Stimulated activated CD4-positive, alpha-beta T cell treated with anti-CD3 and anti-CD28 coated beads, TNF-alpha, amount 100 ng/mL, for 48 hours (primary cell): ENCODE results near the gene KNSTRN.
A peak's percentile ranks its signal among the peaks of the same experiment; 100 is the strongest.

Source experiments
- DNase-seq, 3 donors: peaks; one replicate each; pipeline ENCODE4 v3.0.0-alpha.2; 2020; ENCODE audit warnings: low read depth in 3 of 3

KNSTRN gene

DNA sequence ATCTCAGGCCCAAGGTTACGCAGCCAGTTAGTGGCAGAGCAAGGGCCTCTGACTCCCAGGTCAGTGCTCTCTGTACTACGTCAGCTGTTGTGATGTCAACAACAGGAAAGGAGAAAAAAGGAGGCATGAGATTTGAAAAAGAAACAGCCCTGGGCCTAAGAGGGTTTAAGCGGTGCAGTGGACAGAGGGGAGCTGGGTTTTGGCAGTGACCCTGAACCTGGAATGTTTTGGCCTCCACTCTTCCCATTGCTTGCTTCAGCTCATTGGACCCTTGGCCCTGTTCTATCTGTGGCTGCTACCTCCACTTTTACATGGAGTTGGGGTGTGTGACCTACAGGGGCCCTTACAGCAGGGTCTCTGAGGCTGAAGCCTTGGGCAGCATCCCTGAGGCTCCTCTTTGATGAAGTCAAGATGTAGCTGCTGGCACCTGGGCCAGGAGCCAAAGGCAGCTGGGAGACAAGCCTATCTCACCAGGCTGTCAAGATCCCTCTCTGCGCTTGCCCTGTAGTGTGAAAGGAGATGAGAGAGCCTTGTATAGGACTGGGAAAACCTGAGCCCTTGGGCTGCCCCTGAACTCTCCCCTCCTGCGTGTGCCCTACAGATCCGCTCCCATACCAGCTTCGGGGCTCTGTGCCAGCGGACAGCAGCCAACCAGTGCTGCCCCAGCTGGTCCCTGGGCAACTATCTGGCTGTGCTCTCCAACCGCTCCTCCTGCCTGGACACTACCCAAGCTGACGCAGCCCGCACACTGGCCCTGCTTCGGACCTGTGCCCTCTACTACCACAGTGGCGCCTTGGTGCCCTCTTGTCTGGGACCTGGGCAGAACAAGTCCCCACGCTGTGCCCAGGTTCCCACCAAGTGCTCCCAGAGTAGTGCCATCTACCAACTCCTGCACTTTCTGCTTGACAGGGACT, 15.8 kb upstream of the KNSTRN start:
- no peak for DNase-seq

GRCh38 chr15:40367371-40367685, 15.2 kb upstream of the KNSTRN start:
- no peak for DNase-seq

GRCh38 chr15:40367686-40368611, 14.6 kb upstream of the KNSTRN start:
- peak; percentile 67 to 78 (median 78) for DNase-seq

DNA sequence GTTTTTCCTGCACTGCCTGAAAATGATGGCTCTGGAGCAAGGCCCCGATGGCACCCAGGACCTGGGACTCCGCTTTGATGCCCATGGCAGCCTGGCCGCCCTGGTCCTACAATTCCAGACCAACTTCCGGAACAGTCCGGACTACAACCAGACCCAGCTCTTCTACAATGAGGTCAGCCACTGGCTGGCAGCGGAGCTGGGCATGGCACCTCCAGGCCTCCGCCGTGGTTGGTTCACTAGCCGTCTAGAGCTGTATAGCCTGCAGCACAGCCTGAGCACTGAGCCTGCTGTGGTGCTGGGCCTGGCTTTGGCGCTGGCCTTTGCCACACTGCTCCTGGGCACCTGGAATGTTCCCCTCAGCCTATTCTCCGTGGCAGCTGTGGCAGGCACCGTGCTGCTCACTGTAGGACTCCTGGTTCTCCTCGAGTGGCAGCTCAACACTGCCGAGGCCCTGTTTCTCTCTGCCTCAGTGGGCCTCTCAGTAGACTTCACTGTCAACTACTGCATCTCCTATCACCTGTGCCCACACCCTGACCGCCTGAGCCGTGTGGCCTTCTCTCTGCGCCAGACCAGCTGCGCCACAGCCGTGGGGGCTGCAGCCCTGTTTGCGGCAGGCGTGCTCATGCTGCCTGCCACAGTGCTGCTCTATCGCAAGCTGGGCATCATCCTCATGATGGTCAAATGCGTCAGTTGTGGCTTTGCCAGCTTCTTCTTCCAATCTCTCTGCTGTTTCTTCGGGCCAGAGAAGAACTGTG, 13.6 kb upstream of the KNSTRN start:
- no peak for DNase-seq

- DNase-seq = no peak
Observed at GRCh38 chr15:40369474-40369869, 13.0 kb upstream of the KNSTRN start.

DNA sequence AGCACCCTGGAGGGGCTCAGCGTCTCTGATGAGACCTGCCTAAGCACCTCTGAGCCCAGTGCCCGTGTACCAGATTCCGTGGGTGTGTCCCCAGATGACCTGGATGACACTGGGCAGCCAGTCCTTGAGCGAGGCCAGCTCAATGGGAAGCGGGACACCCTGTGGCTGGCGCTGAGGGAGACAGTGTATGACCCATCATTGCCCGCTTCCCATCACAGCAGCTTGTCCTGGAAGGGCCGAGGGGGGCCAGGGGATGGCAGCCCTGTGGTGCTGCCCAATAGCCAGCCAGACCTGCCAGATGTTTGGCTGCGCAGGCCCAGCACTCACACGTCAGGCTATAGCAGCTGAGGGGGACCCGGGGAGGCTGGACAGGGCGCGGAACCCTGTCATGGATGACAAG, 12.6 kb upstream of the KNSTRN start:
- no peak for DNase-seq

GRCh38 chr15:40372981-40373380, 9.5 kb upstream of the KNSTRN start:
- DNase-seq = no peak

- no peak for DNase-seq
Observed at GRCh38 chr15:40377606-40378005, 4.9 kb upstream of the KNSTRN start.

DNA sequence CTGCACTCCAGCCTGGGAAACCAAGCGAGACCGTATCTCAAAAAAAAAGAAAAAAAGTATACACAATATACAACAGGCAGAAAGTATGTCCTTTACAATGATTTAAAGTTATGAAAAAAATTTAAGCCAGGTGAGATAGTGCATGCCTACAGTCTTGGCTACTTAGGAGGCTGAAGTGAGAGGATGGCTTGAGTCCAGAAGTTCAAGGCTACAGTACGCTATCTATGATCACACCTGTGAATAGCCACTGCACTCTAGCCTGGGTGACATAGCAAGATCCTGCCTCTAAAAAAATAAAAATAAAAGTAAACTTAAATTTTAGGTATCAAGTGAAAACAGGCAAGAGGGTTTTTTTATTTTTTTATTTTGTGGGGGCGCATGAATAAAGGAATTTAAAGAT, 3.1 kb upstream of the KNSTRN start:
- no peak for DNase-seq

GRCh38 chr15:40379853-40380252, 2.7 kb upstream of the KNSTRN start:
- DNase-seq = no peak

DNA sequence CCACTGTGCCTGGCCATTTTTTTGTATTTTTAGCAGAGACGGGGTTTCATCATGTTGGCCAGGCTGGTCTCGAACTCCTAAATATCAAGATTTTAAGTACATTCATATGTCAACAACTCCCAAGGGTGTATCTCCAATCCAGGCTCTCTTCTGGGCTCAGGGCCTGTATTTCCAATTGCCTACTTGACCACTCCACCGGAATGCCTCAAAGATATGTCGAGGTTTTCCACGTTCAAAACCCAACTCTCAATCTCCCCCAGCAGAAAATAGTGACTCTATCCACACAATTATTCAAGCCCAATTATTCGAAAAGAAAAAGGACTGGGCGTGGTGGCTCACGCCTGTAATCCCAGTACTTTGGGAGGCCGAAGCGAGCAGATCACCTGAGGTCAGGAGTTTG, 1.9 kb upstream of the KNSTRN start:
- DNase-seq = no peak

DNA sequence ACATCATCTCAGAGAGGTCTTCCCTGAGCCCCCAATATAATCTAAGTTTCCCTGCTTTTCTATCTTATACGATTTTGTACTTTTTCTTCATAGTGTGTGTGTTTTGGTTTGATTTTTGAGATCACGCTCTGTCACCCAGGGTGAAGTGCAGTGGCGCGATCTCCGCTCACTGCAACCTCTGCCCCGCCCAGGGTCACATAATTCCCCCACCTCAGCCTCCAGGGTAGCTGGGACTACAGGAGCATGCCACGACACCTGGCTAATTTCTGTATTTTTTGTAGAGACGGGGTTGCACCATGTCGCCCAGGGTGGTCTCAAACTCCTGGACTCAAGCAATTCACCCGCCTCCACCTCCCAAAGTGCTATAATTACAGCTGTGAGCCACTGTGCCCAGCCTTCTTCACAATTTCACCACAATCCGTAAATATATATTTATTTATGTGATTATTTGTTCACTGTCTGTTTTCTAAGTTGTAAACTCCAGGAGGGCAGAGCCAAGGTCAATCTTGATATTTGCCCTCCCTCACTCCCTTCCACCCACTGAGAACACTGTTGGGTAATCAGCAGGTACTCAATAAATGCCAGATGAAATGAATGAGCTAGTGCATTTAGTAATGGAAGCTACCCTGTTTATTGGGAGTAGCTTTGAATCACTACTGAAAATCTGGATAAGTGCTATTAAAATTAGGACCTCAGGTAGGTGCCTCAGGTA, 547 bp upstream of the KNSTRN start:
- DNase-seq = no peak

DNA sequence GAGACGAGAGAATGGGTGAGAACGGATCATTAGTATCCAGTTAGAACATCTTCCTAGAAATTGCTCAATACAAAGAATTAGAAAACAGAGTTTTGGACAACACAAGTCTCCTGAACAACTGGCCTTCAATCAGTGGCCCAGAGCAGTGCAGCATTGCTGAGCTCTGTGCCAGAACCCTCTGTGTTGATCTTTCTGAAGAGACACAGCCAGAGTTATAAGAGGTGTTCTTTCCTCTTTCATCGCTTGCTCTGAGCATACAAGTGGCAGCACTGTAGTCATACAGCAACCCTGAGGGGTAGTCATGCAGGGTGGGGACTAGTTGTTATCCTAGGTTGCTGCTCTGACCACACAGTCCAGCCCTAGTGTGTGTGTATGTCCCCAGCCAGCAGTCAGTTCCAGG, 4.0 kb downstream of the KNSTRN start:
- DNase-seq = no peak

GRCh38 chr15:40388941-40389823, 6.7 kb downstream of the KNSTRN start:
- no peak for DNase-seq

DNA sequence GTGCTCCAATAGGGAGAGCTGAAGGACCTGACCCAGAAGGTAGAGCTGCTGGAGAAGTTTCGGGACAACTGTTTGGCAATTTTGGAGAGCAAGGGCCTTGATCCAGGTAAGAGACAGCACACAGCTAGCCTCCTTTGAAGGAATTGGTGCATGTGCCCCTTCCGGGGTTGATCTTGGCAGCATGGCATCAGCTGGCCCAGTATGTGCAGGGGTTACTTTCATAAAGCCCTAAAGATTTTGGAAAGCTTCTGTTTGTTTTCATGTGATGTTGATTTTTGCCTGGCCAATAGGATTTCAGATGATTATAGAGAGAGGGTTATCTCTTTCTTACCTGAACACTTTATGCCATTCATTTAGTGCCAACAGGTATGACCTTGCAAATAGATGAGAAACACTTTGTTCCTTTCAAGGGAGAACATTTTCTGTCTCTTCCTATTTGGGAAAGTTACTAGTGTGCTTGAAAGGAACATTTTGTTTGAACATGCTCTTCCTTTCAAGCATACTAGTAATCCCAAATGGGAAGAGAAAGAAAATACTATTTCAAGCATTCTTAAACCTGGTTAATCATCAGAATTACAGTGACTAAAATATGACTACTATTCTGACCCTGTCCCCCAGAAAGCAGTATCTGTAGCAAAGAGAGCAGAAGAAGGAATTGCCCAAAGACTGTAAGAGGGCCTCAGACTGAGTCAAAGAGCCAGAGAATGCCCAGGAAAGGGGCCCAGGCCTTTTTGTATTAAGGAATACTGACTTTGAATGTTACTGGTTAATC, 7.5 kb downstream of the KNSTRN start:
- no peak for DNase-seq

DNA sequence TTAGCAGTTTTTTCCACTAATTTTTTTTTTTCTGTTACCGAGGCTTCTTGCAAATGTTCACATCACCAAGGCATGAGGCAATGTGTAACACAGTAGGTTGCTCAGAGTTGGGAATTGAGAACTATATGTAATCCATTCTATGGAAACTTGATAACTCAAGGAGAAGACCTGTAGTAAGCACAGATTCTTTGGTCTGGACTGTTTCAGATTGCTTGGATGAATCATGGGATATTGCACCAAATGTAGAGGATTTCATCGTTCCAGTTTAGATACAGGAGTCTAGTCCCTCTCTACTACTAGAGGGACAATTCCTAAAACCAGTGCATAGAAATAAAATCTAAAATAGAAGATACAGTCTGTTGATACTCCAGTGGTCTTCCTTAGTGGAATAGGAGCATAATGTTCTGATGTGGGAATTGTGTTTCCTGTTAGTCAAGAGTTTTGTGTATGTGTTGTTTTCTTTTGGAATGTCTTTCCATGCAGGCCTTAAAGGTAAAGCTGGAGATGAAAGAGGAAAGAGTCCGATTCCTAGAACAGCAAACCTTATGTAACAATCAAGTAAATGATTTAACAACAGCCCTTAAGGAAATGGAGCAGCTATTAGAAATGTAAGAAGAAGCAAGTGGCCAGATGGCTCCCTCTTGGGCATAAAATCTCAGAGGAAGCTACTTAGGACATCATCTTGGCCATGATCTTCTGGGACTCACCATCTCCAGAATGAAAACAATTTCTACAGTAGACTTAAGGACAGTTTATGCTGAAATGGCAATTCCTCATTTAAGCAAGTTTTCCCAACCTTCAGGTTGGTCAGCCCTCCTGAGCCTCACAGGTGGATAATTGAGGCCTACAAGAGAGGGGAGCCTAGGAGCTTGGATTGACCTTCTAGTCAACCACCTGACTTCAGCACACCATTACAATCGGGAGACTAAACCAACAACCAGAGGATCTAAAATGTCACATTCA, 10.7 kb downstream of the KNSTRN start:
- DNase-seq = no peak

GRCh38 chr15:40397688-40398412, 15.3 kb downstream of the KNSTRN start:
- no peak for DNase-seq

DNA sequence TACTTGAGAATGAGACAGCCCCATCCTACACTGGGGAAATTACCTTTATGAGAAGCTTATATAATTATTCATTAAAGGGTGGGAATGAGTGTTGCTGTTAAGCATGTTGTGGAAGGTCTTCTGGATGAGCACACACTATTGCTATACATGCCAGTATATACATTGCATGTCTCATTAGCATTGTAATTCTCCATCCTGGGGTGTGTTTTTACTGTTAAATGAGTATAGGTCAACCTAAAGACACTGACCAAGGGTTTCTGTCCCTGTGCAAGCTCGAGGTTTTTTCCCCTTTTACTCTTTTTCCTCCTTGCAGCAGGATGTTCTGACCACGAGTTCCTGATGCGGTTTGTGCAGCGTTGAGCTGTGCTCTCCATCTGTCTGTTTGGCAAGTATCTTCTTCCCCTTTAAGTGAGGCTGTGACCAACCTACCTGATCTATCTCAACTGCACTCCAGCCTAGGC, 15.9 kb downstream of the KNSTRN start:
- no peak for DNase-seq
